ENCODE measurements around the gene UNC93A. TPM values are rescaled to one million over a fixed set of nuclear protein-coding genes. Genes with fewer than 3 reads are reported as not detected.

Gene UNC93A
- total RNA-seq, 2 experiments from 2014 or later: not detected

GRCh38 chr6:167293088-167293589 is 2.0 kb downstream of the UNC93A start:
- Histone ChIP-seq H3K36me3 (ENCODE audit: insufficient read depth, low read length) (no peaks in the 10 kb centered on the region), H3K4me2 (ENCODE audit: low read length) (no peak overlapping the region), H2AFZ (ENCODE audit: low read length) (no peak overlapping the region), H4K20me1 (ENCODE audit: insufficient read depth, low read length) (no peaks in the 10 kb centered on the region), H3K27ac (ENCODE audit: low read depth, low read length, poor library complexity, severe bottlenecking) (no peak overlapping the region), H3K4me3 (ENCODE audit: low read depth, low read length, poor library complexity, severe bottlenecking) (no peak overlapping the region), H3K9me3 (ENCODE audit: low read length) (no peaks in the 10 kb centered on the region), H3K9me2 (ENCODE audit: insufficient read depth, low read length) (no peaks in the 10 kb centered on the region), H3K4me1 (ENCODE audit: insufficient read depth, low read length, poor library complexity, severe bottlenecking) (no peaks in the 10 kb centered on the region), H3K79me2 (ENCODE audit: insufficient read depth, low read depth, low read length) (no peaks in the 10 kb centered on the region)
- no TSS peak for BruUV-seq (replicated peaks)
- POLR2A ChIA-PET: no interaction called here
- intact Hi-C loops (cut with micrococcal nuclease; ENCODE audit: unreplicated experiment): loop anchor here (10.0 kb wide), 1 partner anchor 518 kb away; no protein-coding TSS in a partner anchor
- no peak for DNase-seq (ENCODE audit: low spot score)
- CTCF ChIA-PET (ENCODE audit: unreplicated experiment): no interaction called here
- TF ChIP-seq CTCF (conservative IDR thresholded peaks at IDR 0.05; ENCODE audit: low read length): no peak
- TF ChIP-seq EZH2phosphoT487 (IDR thresholded peaks at IDR 0.05; ENCODE audit: borderline replicate concordance, low read depth, low read length): no peak

- Histone ChIP-seq H3K9me3 (ENCODE audit: low read length) (no peaks in the 10 kb centered on the region), H3K36me3 (ENCODE audit: insufficient read depth, low read length) (no peaks in the 10 kb centered on the region), H4K20me1 (ENCODE audit: insufficient read depth, low read length) (no peaks in the 10 kb centered on the region), H2AFZ (ENCODE audit: low read length) (no peak overlapping the region), H3K4me3 (ENCODE audit: low read depth, low read length, poor library complexity, severe bottlenecking) (no peak overlapping the region), H3K4me2 (ENCODE audit: low read length) (no peak overlapping the region), H3K4me1 (ENCODE audit: insufficient read depth, low read length, poor library complexity, severe bottlenecking) (no peaks in the 10 kb centered on the region), H3K27ac (ENCODE audit: low read depth, low read length, poor library complexity, severe bottlenecking) (no peak overlapping the region), H3K79me2 (ENCODE audit: insufficient read depth, low read depth, low read length) (no peaks in the 10 kb centered on the region), H3K9me2 (ENCODE audit: insufficient read depth, low read length) (no peaks in the 10 kb centered on the region)
- no peak for DNase-seq (ENCODE audit: low spot score)
- no TSS peak for BruUV-seq (replicated peaks)
- ChIA-PET POLR2A (no interaction called here), CTCF (ENCODE audit: unreplicated experiment) (no interaction called here)
- intact Hi-C loops (cut with micrococcal nuclease; ENCODE audit: unreplicated experiment): loop anchor here (10.0 kb wide), 1 partner anchor 519 kb away; no protein-coding TSS in a partner anchor
- TF ChIP-seq CTCF (conservative IDR thresholded peaks at IDR 0.05; ENCODE audit: low read length): no peak
- TF ChIP-seq EZH2phosphoT487 (IDR thresholded peaks at IDR 0.05; ENCODE audit: borderline replicate concordance, low read depth, low read length): no peak
These were observed 2.5 kb downstream of the UNC93A start for GRCh38 chr6:167293590-167294091.

GRCh38 chr6:167294241-167294640 is 3.1 kb downstream of the UNC93A start:
- Histone ChIP-seq H3K36me3 (ENCODE audit: insufficient read depth, low read length) (no peaks in the 10 kb centered on the region), H3K9me3 (ENCODE audit: low read length) (no peaks in the 10 kb centered on the region), H3K4me1 (ENCODE audit: insufficient read depth, low read length, poor library complexity, severe bottlenecking) (no peaks in the 10 kb centered on the region), H3K9me2 (ENCODE audit: insufficient read depth, low read length) (no peaks in the 10 kb centered on the region), H3K4me3 (ENCODE audit: low read depth, low read length, poor library complexity, severe bottlenecking) (no peak overlapping the region), H3K79me2 (ENCODE audit: insufficient read depth, low read depth, low read length) (no peaks in the 10 kb centered on the region), H4K20me1 (ENCODE audit: insufficient read depth, low read length) (no peaks in the 10 kb centered on the region), H3K4me2 (ENCODE audit: low read length) (no peak overlapping the region), H2AFZ (ENCODE audit: low read length) (no peak overlapping the region), H3K27ac (ENCODE audit: low read depth, low read length, poor library complexity, severe bottlenecking) (no peak overlapping the region)
- TF ChIP-seq EZH2phosphoT487 (IDR thresholded peaks at IDR 0.05; ENCODE audit: borderline replicate concordance, low read depth, low read length) (no peak), CTCF (conservative IDR thresholded peaks at IDR 0.05; ENCODE audit: low read length) (no peak)
- DNase-seq (ENCODE audit: low spot score): no peak
- POLR2A ChIA-PET: no interaction called here
- BruUV-seq (replicated peaks): no TSS peak
- intact Hi-C loops (cut with micrococcal nuclease; ENCODE audit: unreplicated experiment): loop anchor here (10.0 kb wide), 1 partner anchor 519 kb away; no protein-coding TSS in a partner anchor
- CTCF ChIA-PET (ENCODE audit: unreplicated experiment): no interaction called here
